Body of pancreas (tissue), 4 donors: ENCODE results near the gene LPP.

Experiments used
- CTCF ChIP-seq, 7 experiments: fragments of 450-650 bp in 4 of 7; fragments of 200-600 bp in 3 of 7; sonication (generic) in 3 of 7; IDR thresholded peaks; one replicate each; pipeline ENCODE4 v1.5.1; 2016 to 2019; ENCODE audit warnings: antibody characterized with exemption in 7 of 7
- POLR2A ChIP-seq, 3 donors: fragments of 450-650 bp; IDR thresholded peaks; one replicate each; pipeline ENCODE4 v1.6.1; 2016; ENCODE audit warnings: antibody characterized with exemption in 3 of 3, mild to moderate bottlenecking in 2 of 3

DNA sequence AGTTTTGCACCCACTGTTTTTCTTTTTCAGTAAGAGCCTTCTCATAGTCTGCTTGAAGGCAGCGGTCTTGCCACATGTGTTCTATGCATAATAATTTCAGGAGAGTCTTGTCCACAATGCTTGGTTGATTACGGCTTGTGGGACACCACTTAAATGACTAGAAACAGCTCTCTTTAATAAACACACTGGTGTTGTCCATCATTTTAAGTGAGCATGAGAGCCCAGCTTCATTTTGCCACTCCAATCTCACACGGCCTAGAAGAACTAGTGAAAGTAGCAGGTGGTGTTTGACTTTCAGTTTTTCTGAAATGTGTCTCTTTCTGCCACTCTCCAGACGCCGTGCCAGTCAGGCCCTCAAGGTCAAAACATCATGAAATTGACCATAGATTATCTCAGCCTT, 292.1 kb downstream of the LPP start:
- TF ChIP-seq CTCF (IDR thresholded peaks at IDR 0.05) (no peak), POLR2A (IDR thresholded peaks at IDR 0.05) (no peak)
